Activated CD4-positive, alpha-beta T cell treated with anti-CD3 and anti-CD28 coated beads, Interleukin-2, amount 50 U/mL, for 1 hour (primary cell): ENCODE results near the gene PUM2.

Experiments used
- DNase-seq: peaks from one replicate; pipeline ENCODE4 v3.0.0-alpha.2; 2020

Gene PUM2

GRCh38 chr2:20229322-20230113 lies 121.1 kb downstream of the PUM2 start:
- DNase-seq: no peak

GRCh38 chr2:20227894-20228505 lies 122.6 kb downstream of the PUM2 start:
- no peak for DNase-seq

- no peak for DNase-seq
Observed at GRCh38 chr2:20226152-20226545, 124.5 kb downstream of the PUM2 start.

- no peak for DNase-seq
Observed at GRCh38 chr2:20225294-20226151, 125.1 kb downstream of the PUM2 start.

- DNase-seq: no peak
Observed at GRCh38 chr2:20224716-20225293, 125.8 kb downstream of the PUM2 start, which contains the start of gene SDC1. Gene SDC1, minus strand, starts transcription at chr2:20225130. Its CDS starts 263 bp downstream, at chr2:20224867.

GRCh38 chr2:20224164-20224715 lies 126.4 kb downstream of the PUM2 start:
- no peak for DNase-seq

GRCh38 chr2:20223407-20224163 lies 127.1 kb downstream of the PUM2 start:
- DNase-seq: no peak

GRCh38 chr2:20222769-20223406 lies 127.8 kb downstream of the PUM2 start:
- DNase-seq: no peak

- DNase-seq: no peak
Observed at GRCh38 chr2:20222014-20222768, 128.5 kb downstream of the PUM2 start.

- DNase-seq: no peak
Observed at GRCh38 chr2:20221555-20221973, 129.1 kb downstream of the PUM2 start.

- DNase-seq: no peak
Observed at GRCh38 chr2:20220806-20221554, 129.7 kb downstream of the PUM2 start.

- DNase-seq: no peak
Observed at GRCh38 chr2:20219763-20220380, 130.8 kb downstream of the PUM2 start.

GRCh38 chr2:20218331-20219320 lies 132.0 kb downstream of the PUM2 start:
- no peak for DNase-seq

GRCh38 chr2:20217041-20217970 lies 133.3 kb downstream of the PUM2 start:
- no peak for DNase-seq

GRCh38 chr2:20216130-20217025 lies 134.3 kb downstream of the PUM2 start:
- no peak for DNase-seq
